Lung (tissue), 12 donors: ENCODE data around the gene IGLL5. TPM values are rescaled to one million over a fixed set of nuclear protein-coding genes. Genes with fewer than 3 reads are reported as not detected.

Source experiments
- ATAC-seq: fragments of 200-7000 bp; cut with Tn5 transposase; one replicate; pipeline ENCODE4 v1.9.1; 2020; ENCODE audit warnings: moderate number of reproducible peaks; ENCODE audit not compliant: insufficient read depth, low FRiP score
- DNase-seq, 3 donors: peaks; one replicate each; pipeline ENCODE4 v3.0.0-alpha.2; 2013 to 2017
- H3K27ac ChIP-seq, 2 donors: one replicate each; pipeline ENCODE4 v1.5.1; 2013; ENCODE audit warnings: mild to moderate bottlenecking in 2 of 2, moderate library complexity in 2 of 2, control low read depth in 1 of 2, inconsistent platforms in 1 of 2, low read depth in 1 of 2, low read length in 1 of 2
- H3K27me3 ChIP-seq, 3 donors: one replicate each; pipeline ENCODE4 v1.5.1; 2013; ENCODE audit warnings: low read length in 2 of 3; ENCODE audit not compliant: control insufficient read depth in 3 of 3, insufficient read depth in 3 of 3
- H3K36me3 ChIP-seq, 4 donors: one replicate each; pipeline ENCODE4 v1.5.1; 2013; ENCODE audit warnings: low read length in 4 of 4, mild to moderate bottlenecking in 1 of 4, moderate library complexity in 1 of 4; ENCODE audit not compliant: control insufficient read depth in 4 of 4, insufficient read depth in 4 of 4
- H3K4me1 ChIP-seq, 5 donors: one replicate each; pipeline ENCODE4 v1.5.1; 2013; ENCODE audit warnings: low read length in 5 of 5, mild to moderate bottlenecking in 2 of 5, moderate library complexity in 1 of 5; ENCODE audit not compliant: control insufficient read depth in 5 of 5, insufficient read depth in 5 of 5
- H3K4me3 ChIP-seq: one replicate; pipeline ENCODE4 v1.5.1; 2013; ENCODE audit warnings: mild to moderate bottlenecking, control low read depth, moderate library complexity
- H3K9ac ChIP-seq, 2 donors: one replicate each; pipeline ENCODE4 v1.5.1; 2013; ENCODE audit warnings: low read length in 2 of 2, control low read depth in 1 of 2; ENCODE audit not compliant: insufficient read depth in 1 of 2
- H3K9me3 ChIP-seq, 4 donors: one replicate each; pipeline ENCODE4 v1.5.1; 2013; ENCODE audit warnings: low read length in 3 of 4, mild to moderate bottlenecking in 1 of 4, moderate library complexity in 1 of 4; ENCODE audit not compliant: control insufficient read depth in 4 of 4, insufficient read depth in 3 of 4
- WGBS, 2 donors: extraction: QIAGEN DNeasy Blood & Tissue Kit; methylation state at CpG; one replicate each; pipeline ENCODE4 v1.1.7; 2013; 5-methylcytosine and 5-hydroxymethylcytosine counted together
- polyA plus RNA-seq, 2 donors: library from polyadenylated mRNA; stranded (reverse); fragments of 200-250 nt; gene quantifications; one replicate each; pipeline ENCODE4 v1.2.1, GENCODE V29; 2013
- total RNA-seq, 2 donors: library from RNA; depleted of rRNA in 1 of 2; stranded (reverse); fragments of >200 nt in 1 of 2; gene quantifications; one replicate each; pipeline ENCODE4 v1.2.1, GENCODE V29; 2014 to 2021
- TF ChIP-seq, protein P1 (sequence below): IDR thresholded peaks from 2 replicates; pipeline ENCODE4 v1.5.1; 2012; ENCODE audit warnings: mild to moderate bottlenecking; ENCODE audit errors: control extremely low read depth, extremely low read depth
- donor health status: control.
- donor health status: control.
- donor health status: Bipolar disorder and iron deficiency.
- donor health status: healthy.
- donor health status: DM: yes; HTN: yes; CAD: no.

The IGLL5 gene
- total and polyA plus RNA-seq, 4 donors, result 5.4 to 21.5 (median 11.3) TPM

DNA sequence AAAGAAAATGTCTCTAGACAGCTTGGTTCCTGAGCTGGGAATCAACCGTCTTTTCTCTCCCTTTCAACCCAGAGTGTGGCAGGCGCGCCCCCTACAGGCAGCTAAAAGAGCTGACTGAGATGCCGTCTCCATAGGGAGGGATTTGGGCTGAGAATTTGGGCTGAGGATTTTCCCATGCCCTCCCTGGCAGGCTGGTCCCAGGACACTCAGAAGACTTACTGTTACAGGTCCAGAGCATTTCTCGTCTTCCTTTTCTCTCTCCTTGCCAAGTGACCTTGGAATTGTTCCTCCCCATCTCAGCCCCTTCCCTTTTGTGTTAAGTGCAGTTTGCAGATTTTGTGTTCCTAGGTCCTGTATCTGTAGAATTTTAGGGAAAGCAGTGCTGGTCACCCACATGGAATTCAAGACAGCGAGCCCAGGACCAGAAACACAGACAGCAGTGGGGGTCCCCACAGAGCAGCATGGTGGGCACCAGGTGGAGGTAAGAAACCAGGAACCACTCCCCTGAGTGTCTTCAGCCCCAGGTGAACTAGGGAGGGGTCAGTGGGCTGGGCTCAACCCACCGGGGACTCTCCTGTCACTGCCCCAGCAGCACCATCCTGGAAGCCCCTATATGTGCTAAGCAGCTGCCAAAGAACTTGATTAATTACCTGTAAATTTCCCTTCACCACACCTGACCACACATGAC, 9.9 kb upstream of the IGLL5 start:
- TF ChIP-seq, protein P1, sequence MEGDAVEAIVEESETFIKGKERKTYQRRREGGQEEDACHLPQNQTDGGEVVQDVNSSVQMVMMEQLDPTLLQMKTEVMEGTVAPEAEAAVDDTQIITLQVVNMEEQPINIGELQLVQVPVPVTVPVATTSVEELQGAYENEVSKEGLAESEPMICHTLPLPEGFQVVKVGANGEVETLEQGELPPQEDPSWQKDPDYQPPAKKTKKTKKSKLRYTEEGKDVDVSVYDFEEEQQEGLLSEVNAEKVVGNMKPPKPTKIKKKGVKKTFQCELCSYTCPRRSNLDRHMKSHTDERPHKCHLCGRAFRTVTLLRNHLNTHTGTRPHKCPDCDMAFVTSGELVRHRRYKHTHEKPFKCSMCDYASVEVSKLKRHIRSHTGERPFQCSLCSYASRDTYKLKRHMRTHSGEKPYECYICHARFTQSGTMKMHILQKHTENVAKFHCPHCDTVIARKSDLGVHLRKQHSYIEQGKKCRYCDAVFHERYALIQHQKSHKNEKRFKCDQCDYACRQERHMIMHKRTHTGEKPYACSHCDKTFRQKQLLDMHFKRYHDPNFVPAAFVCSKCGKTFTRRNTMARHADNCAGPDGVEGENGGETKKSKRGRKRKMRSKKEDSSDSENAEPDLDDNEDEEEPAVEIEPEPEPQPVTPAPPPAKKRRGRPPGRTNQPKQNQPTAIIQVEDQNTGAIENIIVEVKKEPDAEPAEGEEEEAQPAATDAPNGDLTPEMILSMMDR, result peak; percentile 54
- no peak overlapping the region for H3K9ac ChIP-seq
- H3K36me3 ChIP-seq, result no peaks in the 10 kb centered on the region
- H3K4me3 ChIP-seq, result no peak overlapping the region
- ATAC-seq (no peak), DNase-seq (peak; percentile 38 to 53 (median 43))
- H3K27me3 ChIP-seq, result no peaks in the 10 kb centered on the region
- H3K4me1 ChIP-seq, result no peaks in the 10 kb centered on the region
- H3K9me3 ChIP-seq, result peaks cover 0 to 9% (median 3%) of the 10 kb centered on the region in 4 donors
- WGBS, 2 donors, result 17 to 21% methylated on average over 7 of the region's 7 CpGs
- H3K27ac ChIP-seq, result no peak overlapping the region

DNA sequence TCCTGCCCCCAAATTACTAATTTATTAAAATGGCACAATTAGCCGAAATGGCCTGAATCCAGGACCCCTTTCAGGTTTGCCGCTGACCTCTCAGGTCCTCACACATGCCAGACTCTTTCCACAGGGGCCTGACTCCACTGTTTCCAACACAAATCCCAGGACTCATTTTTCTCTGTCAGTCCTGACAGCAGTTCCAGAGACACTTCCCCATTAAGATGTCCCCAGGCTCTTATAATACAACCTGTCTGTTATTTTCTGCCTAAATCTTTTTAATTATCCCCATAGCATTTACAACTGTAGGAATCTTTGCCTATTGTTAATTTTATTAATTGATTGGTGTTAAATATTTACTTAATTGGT, 9.4 kb upstream of the IGLL5 start:
- no peak overlapping the region for H3K27ac ChIP-seq
- no peak overlapping the region for H3K9ac ChIP-seq
- TF ChIP-seq, protein P1, result no peak
- H3K4me1 ChIP-seq, result no peaks in the 10 kb centered on the region
- no peak overlapping the region for H3K4me3 ChIP-seq
- ATAC-seq (no peak), DNase-seq (no peak)
- H3K36me3 ChIP-seq, result no peaks in the 10 kb centered on the region
- peaks cover 0 to 6% (median 3%) of the 10 kb centered on the region in 4 donors for H3K9me3 ChIP-seq
- no peaks in the 10 kb centered on the region for H3K27me3 ChIP-seq
- WGBS, 2 donors, result 61 to 71% methylated on average over 2 of the region's 2 CpGs

DNA sequence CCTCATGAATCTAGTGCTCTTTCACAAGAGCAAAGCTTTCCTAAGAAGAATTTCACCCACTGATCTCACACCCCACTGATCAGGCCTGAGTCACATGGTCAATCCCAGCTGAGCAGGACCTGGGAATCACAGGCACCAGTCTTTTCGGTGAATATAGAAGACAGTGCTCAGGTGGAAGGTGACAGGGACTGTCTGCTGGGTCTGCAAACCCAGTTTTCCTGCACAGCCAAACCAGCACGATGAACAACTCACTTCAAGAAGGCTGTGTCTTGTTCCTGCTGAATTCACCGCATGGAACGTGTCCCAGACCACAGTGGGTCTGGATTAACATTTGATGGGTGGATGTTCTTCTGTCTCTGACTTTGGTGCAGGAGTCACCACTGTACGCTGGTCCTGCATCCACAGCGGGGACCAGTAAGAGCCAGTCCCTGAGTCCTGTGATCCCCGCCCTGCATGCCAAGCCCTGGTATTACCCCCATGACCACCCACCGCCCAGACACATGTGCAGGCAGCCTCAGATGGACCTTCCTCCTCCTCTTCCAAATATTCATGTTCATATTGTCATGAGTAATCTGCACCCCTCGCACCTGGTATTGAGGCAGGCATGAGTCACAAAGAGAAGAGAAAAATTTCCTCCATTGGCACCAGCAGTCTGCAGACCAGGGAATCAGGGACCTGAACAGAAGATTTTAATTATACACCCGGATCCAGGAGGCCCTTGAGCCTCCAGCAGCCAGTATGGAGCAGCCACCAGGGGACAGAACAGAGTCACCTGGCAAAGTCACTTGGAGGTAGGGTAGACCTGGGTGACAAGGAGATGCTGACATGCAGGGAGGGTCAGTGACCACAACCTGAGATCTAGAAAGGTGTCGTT, 8.6 kb upstream of the IGLL5 start:
- Histone ChIP-seq H3K27me3 (no peaks in the 10 kb centered on the region), H3K9ac (no peak overlapping the region), H3K27ac (no peak overlapping the region), H3K4me3 (no peak overlapping the region), H3K9me3 (peaks cover 0 to 5% (median 1%) of the 10 kb centered on the region in 4 donors), H3K4me1 (no peaks in the 10 kb centered on the region), H3K36me3 (no peaks in the 10 kb centered on the region)
- ATAC-seq (no peak), DNase-seq (no peak)
- WGBS, 2 donors, result 80 to 92% methylated on average over 11 of the region's 11 CpGs
- TF ChIP-seq, protein P1, result no peak
